Lower leg skin (tissue), 4 donors: ENCODE measurements around the gene MEP1B. TPM values are rescaled to one million over a fixed set of nuclear protein-coding genes. Genes with fewer than 3 reads are reported as not detected.
"Not testable (repeated sequence)": the region's sequence is repeated elsewhere in the genome, so short reads cannot be mapped to it uniquely, and the experiment has no call there.

Source experiments
- DNase-seq, 2 donors: peaks; one replicate each; pipeline ENCODE4 v3.0.0-alpha.2; 2019; ENCODE audit warnings: low spot score in 2 of 2
- H3K4me3 ChIP-seq: fragments of 200-600 bp; sonication (generic); 2 replicates; pipeline ENCODE4 v1.5.1; 2017; ENCODE audit warnings: mild to moderate bottlenecking, low read depth; ENCODE audit not compliant: poor library complexity, severe bottlenecking
- POLR2A ChIP-seq, 2 donors: fragments of 450-650 bp; IDR thresholded peaks; one replicate each; pipeline ENCODE4 v1.6.1; 2016 to 2017; ENCODE audit warnings: antibody characterized with exemption in 2 of 2, mild to moderate bottlenecking in 1 of 2, moderate library complexity in 1 of 2
- WGBS, 2 donors: methylation state at CpG; one replicate each; pipeline ENCODE4 v1.1.5; 2018; 5-methylcytosine and 5-hydroxymethylcytosine counted together
- intact Hi-C: fragments of 100-400 bp; cut with DNase I; formaldehyde crosslinking; loops from one replicate; pipeline ENCODE4 v1.15.0; 2023; ENCODE audit warnings: low total_unique reads
- total RNA-seq, 4 donors: library from RNA; depleted of rRNA; stranded (reverse); fragments of >200 nt; gene quantifications; one replicate each; pipeline ENCODE4 v1.1.0, GENCODE V29; 2016
- TF ChIP-seq, protein P1 (sequence below), 3 donors: fragments of 450-650 bp; IDR thresholded peaks; one replicate each; pipeline ENCODE4 v1.5.1; 2016; ENCODE audit warnings: antibody characterized with exemption in 3 of 3, mild to moderate bottlenecking in 3 of 3, moderate library complexity in 2 of 3

Gene MEP1B
- total RNA-seq, 4 donors from 2014 or later, result not detected

DNA sequence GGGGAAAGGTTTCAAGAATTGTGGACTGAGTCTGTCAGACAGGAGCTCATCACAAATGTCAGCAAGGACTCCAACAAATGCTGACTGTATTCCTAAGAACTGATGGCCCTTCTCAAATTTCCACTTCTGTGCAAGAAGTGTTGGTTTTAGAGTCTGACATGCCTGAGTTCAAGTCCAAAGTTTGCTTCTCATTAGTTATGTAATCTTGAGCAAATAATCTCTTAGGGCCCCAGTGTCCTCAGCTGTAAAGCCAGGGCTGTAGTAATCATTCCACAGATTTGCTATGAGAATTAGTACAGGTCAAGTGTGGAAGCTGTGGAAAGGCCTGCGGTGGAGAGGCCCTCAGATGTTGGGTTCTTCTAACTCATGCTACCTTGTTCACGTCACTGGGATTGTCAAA lies 23.9 kb downstream of the MEP1B start:
- no peak overlapping the region for H3K4me3 ChIP-seq
- 89 to 100% methylated on average over 2 of the region's 2 CpGs for WGBS, 2 donors
- TF ChIP-seq, protein P1, sequence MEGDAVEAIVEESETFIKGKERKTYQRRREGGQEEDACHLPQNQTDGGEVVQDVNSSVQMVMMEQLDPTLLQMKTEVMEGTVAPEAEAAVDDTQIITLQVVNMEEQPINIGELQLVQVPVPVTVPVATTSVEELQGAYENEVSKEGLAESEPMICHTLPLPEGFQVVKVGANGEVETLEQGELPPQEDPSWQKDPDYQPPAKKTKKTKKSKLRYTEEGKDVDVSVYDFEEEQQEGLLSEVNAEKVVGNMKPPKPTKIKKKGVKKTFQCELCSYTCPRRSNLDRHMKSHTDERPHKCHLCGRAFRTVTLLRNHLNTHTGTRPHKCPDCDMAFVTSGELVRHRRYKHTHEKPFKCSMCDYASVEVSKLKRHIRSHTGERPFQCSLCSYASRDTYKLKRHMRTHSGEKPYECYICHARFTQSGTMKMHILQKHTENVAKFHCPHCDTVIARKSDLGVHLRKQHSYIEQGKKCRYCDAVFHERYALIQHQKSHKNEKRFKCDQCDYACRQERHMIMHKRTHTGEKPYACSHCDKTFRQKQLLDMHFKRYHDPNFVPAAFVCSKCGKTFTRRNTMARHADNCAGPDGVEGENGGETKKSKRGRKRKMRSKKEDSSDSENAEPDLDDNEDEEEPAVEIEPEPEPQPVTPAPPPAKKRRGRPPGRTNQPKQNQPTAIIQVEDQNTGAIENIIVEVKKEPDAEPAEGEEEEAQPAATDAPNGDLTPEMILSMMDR (IDR thresholded peaks at IDR 0.05), result no peak
- no peak for TF ChIP-seq POLR2A (IDR thresholded peaks at IDR 0.05)
- intact Hi-C loops, result no loop called here
- DNase-seq, result no peak

DNA sequence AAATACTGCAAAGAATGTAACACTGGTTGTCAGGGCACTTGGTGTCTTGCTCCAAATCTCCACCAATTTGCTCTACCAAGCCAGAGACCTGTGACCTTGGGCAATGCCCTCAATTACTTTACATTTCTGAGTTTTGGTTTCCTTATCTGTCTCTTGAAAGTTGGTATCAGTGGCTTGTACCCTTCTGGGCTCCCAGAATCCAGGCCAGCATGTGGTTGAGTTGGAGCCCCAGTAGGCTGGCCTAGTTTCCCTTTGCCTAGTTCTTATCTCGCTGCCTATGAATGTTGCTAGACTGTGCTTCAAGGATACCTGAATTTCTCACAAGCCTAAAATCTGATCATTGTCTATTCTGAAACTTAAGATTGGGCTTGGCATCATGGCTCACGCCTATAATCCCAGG lies 26.6 kb downstream of the MEP1B start:
- intact Hi-C loops, result no loop called here
- no peak for DNase-seq
- 86 to 94% methylated on average over 2 of the region's 2 CpGs for WGBS, 2 donors

DNA sequence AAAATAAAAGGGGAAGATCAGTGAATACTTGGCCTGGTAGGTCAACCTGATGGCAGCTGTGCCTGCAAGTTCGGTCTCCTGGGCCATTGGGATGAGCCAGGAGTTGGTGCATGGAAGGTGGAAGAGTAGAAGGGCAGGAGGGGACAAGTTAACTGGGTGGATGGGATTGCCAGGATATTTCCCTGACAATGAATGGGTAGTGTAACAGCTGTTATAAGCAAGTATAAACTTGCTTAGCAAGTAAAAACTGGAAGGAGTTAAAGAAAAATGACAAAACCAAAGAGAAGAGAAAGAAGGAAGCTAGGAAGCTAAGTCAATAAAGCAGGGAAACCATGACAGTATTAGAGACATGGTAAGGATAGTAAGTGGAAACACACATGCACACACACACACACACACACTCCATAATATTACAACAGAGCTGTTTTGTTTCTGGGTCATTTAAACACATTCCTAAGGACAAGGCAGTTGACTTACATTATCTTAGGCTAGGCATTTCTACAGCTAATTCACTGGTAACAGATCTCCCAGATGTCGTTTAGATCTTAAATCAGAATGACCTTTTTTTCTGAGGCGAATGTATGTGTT lies 29.7 kb downstream of the MEP1B start:
- WGBS, 2 donors, result 74 to 75% methylated on average over 3 of the region's 3 CpGs
- intact Hi-C loops, result no loop called here
- no peak overlapping the region for H3K4me3 ChIP-seq
- DNase-seq, result no peak
- TF ChIP-seq, protein P1 (IDR thresholded peaks at IDR 0.05), result no peak
- no peak for TF ChIP-seq POLR2A (IDR thresholded peaks at IDR 0.05)

More for the DNA sequence above, 26.6 kb downstream of the MEP1B start:
- no peak overlapping the region for H3K4me3 ChIP-seq
- TF ChIP-seq POLR2A (IDR thresholded peaks at IDR 0.05), result no peak
- TF ChIP-seq, protein P1 (IDR thresholded peaks at IDR 0.05), result no peak

DNA sequence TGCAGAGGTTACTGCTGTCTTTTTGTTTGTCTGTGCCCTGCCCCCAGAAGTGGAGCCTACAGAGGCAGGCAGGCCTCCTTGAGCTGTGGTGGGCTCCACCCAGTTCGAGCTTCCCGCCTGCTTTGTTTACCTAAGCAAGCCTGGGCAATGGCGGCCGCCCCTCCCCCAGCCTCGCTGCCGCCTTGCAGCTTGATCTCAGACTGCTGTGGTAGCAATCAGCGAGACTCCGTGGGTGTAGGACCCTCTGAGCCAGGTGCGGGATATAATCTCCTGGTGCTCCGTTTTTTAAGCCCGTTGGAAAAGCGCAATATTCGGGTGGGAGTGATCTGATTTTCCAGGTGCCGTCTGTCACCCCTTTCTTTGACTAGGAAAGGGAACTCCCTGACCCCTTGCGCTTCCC lies 43.5 kb downstream of the MEP1B start:
- 93 to 98% methylated on average over 9 to 13 of the region's 15 CpGs for WGBS, 2 donors
- H3K4me3 ChIP-seq, intact Hi-C loops, DNase-seq: not testable (repeated sequence)

DNA sequence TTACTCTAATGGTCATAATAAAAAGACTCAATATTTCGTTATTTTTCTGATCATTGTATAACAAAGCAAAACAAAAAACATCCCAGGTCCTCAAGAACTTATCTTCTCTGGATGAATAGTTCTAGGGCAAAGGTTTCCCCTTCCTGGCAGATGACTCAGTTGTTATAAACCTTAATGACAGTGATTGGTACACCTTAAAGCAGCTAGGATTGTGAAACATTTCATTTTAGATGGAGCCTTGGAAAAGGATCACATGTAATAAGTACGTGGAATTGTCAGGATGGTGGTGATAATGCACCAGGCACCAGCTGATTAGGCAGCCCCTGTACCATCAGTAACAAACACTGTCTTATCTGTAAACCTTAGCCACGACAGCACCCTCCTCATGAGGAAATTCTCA lies 47.2 kb downstream of the MEP1B start:
- TF ChIP-seq POLR2A (IDR thresholded peaks at IDR 0.05), result no peak
- TF ChIP-seq, protein P1 (IDR thresholded peaks at IDR 0.05), result no peak
- H3K4me3 ChIP-seq, result no peak overlapping the region
- intact Hi-C loops, result no loop called here
- WGBS, 2 donors, result 80 to 82% methylated on average over 3 of the region's 3 CpGs
- DNase-seq, result no peak

DNA sequence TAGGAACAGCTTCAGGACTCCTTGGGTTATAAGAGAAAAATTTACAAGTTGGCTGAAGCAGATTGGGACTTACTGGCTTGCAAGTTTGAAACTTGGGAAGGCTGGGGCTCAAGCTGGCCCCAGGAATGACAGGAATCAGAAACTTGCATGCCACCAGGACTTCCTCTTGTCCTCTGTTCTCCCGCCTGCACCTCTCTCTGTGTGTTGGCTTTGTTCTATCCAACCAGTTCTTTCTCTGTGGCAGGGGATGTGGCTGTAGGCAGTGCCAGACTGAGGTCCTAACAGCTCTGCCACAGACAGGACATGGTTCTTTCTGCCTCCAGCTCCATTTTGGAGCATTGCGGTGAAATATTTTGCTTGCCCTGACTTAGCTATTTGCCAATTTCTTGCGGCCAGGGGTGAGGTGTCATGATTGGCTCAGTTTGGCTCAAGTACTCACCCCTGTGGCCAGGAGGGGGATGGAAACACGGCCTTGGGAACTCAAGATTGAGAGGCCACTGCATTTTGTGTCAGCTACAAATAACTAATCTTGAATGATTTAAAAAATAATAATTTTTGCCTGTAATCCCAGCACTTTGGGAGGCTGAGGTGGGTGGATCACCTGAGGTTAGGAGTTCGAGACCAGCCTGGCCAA lies 48.9 kb downstream of the MEP1B start:
- H3K4me3 ChIP-seq, result no peak overlapping the region
- TF ChIP-seq POLR2A (IDR thresholded peaks at IDR 0.05), result no peak
- TF ChIP-seq, protein P1 (IDR thresholded peaks at IDR 0.05), result no peak
- WGBS, 2 donors, result 91% methylated on average over 5 of the region's 5 CpGs
- no peak for DNase-seq
- intact Hi-C loops, result no loop called here
